GM23248 (cell line): ENCODE results near the gene MICU2.

Experiments
- EZH2 ChIP-seq: fragments of 200-600 bp; sonication (generic); IDR thresholded peaks from 2 replicates; pipeline ENCODE4 v1.6.1; 2018; ENCODE audit warnings: antibody characterized with exemption, mild to moderate bottlenecking; ENCODE audit not compliant: insufficient read depth, poor library complexity, severe bottlenecking
- EZH2phosphoT487 ChIP-seq: fragments of 200-600 bp; sonication (generic); IDR thresholded peaks from 2 replicates; pipeline ENCODE4 v1.6.1; 2018; ENCODE audit warnings: antibody characterized with exemption, moderate library complexity, mild to moderate bottlenecking, low read depth; ENCODE audit not compliant: insufficient read depth

- TF ChIP-seq EZH2phosphoT487 (no peak), EZH2 (no peak)
Measured at GRCh38 chr13:21530656-21531055, 73.3 kb downstream of the MICU2 start.
